GM23338 (cell line): ENCODE data around the gene OCEL1. TPM values are rescaled to one million over a fixed set of nuclear protein-coding genes. Genes with fewer than 3 reads are reported as not detected.

ENCODE experiments used
- ATAC-seq: fragments of 200-7000 bp; cut with Tn5 transposase; 3 replicates; pipeline ENCODE4 v1.9.1; 2020
- DNase-seq: peaks from one replicate; pipeline ENCODE4 v3.0.0-alpha.2; 2015; ENCODE audit warnings: low spot score
- H2AFZ ChIP-seq: fragments of 200-600 bp; sonication (generic); 2 replicates; pipeline ENCODE4 v1.8.0; 2016; ENCODE audit warnings: antibody characterized with exemption, mild to moderate bottlenecking, moderate library complexity
- H3F3A ChIP-seq: fragments of 200-600 bp; sonication (generic); replicated peaks from 2 replicates; pipeline ENCODE4 v1.8.0; 2017; ENCODE audit warnings: antibody characterized with exemption, mixed run types, low read depth
- H3K27ac ChIP-seq: fragments of 200-600 bp; sonication (generic); 2 replicates; pipeline ENCODE4 v1.6.1; 2016; ENCODE audit warnings: low read depth
- H3K27me3 ChIP-seq: fragments of 200-600 bp; sonication (generic); 2 replicates; pipeline ENCODE4 v1.8.0; 2016; ENCODE audit warnings: mild to moderate bottlenecking, mixed run types, moderate library complexity; ENCODE audit not compliant: insufficient read depth
- H3K36me3 ChIP-seq: fragments of 200-600 bp; sonication (generic); 2 replicates; pipeline ENCODE4 v1.8.0; 2016; ENCODE audit warnings: mild to moderate bottlenecking; ENCODE audit not compliant: insufficient read depth
- H3K4me1 ChIP-seq: fragments of 200-600 bp; sonication (generic); 2 replicates; pipeline ENCODE4 v1.8.0; 2016; ENCODE audit warnings: mild to moderate bottlenecking, moderate library complexity; ENCODE audit not compliant: insufficient read depth
- H3K4me2 ChIP-seq: fragments of 200-600 bp; sonication (generic); 2 replicates; pipeline ENCODE4 v1.7.1; 2017; ENCODE audit warnings: mixed run types
- H3K4me3 ChIP-seq: fragments of 200-600 bp; sonication (generic); 2 replicates; pipeline ENCODE4 v1.6.1; 2016; ENCODE audit warnings: mixed run types
- H3K79me2 ChIP-seq: fragments of 200-600 bp; sonication (generic); replicated peaks from 2 replicates; pipeline ENCODE4 v1.8.0; 2017; ENCODE audit warnings: mild to moderate bottlenecking; ENCODE audit not compliant: insufficient read depth
- H3K9me2 ChIP-seq: fragments of 200-600 bp; sonication (generic); 2 replicates; pipeline ENCODE4 v1.8.0; 2017; ENCODE audit not compliant: insufficient read depth
- H4K20me1 ChIP-seq: fragments of 200-600 bp; sonication (generic); replicated peaks from 2 replicates; pipeline ENCODE4 v1.8.0; 2017; ENCODE audit warnings: mild to moderate bottlenecking; ENCODE audit not compliant: insufficient read depth
- H3K27ac Mint-ChIP-seq: 2 replicates; pipeline ENCODE4 v1.8.0; 2020; ENCODE audit warnings: inconsistent platforms, mild to moderate bottlenecking, moderate library complexity, mixed read lengths
- H3K27me3 Mint-ChIP-seq: 3 replicates; pipeline ENCODE4 v1.8.0; 2022; ENCODE audit warnings: low read depth, mild to moderate bottlenecking, moderate library complexity, mixed read lengths, inconsistent platforms; ENCODE audit not compliant: insufficient read depth, poor library complexity
- H3K36me3 Mint-ChIP-seq: 3 replicates; pipeline ENCODE4 v1.8.0; 2021; ENCODE audit warnings: low read depth, mild to moderate bottlenecking, inconsistent platforms, moderate library complexity, mixed read lengths
- H3K4me1 Mint-ChIP-seq: 3 replicates; pipeline ENCODE4 v1.8.0; 2020; ENCODE audit warnings: mild to moderate bottlenecking, inconsistent platforms, mixed read lengths
- H3K4me3 Mint-ChIP-seq: 3 replicates; pipeline ENCODE4 v1.8.0; 2021; ENCODE audit warnings: moderate library complexity, mild to moderate bottlenecking, inconsistent platforms, mixed read lengths
- H3K9me3 Mint-ChIP-seq: 3 replicates; pipeline ENCODE4 v1.8.0; 2020; ENCODE audit warnings: moderate library complexity, mild to moderate bottlenecking, inconsistent platforms, mixed read lengths
- ETS1 ChIP-seq: IDR thresholded peaks from 2 replicates; pipeline ENCODE4 v1.6.1; 2016; ENCODE audit warnings: antibody characterized with exemption
- EZH2 ChIP-seq: fragments of 200-600 bp; sonication (generic); IDR thresholded peaks from one replicate; pipeline ENCODE4 v1.8.0; 2017; ENCODE audit warnings: antibody characterized with exemption, mild to moderate bottlenecking, low read depth; ENCODE audit not compliant: unreplicated experiment
- NANOG ChIP-seq: IDR thresholded peaks from 2 replicates; pipeline ENCODE4 v1.6.1; 2016; ENCODE audit warnings: antibody characterized with exemption, borderline replicate concordance
- STAT1 ChIP-seq: IDR thresholded peaks from one replicate; pipeline ENCODE4 v1.6.1; 2016; ENCODE audit warnings: antibody characterized with exemption; ENCODE audit not compliant: unreplicated experiment
- ZNF462 ChIP-seq: fragments of 250-450 bp; sonication (Bioruptor Pico); IDR thresholded peaks from 2 replicates; pipeline ENCODE4 v1.5.0; 2020; ENCODE audit warnings: mild to moderate bottlenecking, moderate library complexity
- polyA plus RNA-seq: library from polyadenylated mRNA; unstranded; fragments of >200 nt; fragmentation: Nextera tagmentation; extraction: Ambion mirVana; gene quantifications from 2 replicates; pipeline ENCODE4 v1.2.1, GENCODE V29; 2016
- total RNA-seq: library from RNA; depleted of rRNA; stranded (reverse); fragments of >200 nt; shearing (Covaris generic); gene quantifications from 2 replicates; pipeline ENCODE4 v1.2.3, GENCODE V29; 2014
- TF ChIP-seq, protein P1 (sequence below), 2 experiments: fragments of 200-600 bp in 1 of 2; sonication (generic) in 1 of 2; conservative IDR thresholded peaks; 2 replicates each; pipeline versions ENCODE4 v1.5.1 to v1.6.1; 2016 to 2017; ENCODE audit warnings: antibody characterized with exemption in 2 of 2, low read depth in 2 of 2, mild to moderate bottlenecking in 2 of 2, moderate library complexity in 1 of 2

Gene OCEL1
- total and polyA plus RNA-seq, 2 experiments from 2014 or later: 12.7 to 47.4 TPM

GRCh38 chr19:17220207-17220758 lies 5.7 kb upstream of the OCEL1 start (continued):
- TF ChIP-seq ZNF462 (CRISPR knock-in tag) (no peak), EZH2 (no peak), ETS1 (no peak), STAT1 (no peak)

DNA sequence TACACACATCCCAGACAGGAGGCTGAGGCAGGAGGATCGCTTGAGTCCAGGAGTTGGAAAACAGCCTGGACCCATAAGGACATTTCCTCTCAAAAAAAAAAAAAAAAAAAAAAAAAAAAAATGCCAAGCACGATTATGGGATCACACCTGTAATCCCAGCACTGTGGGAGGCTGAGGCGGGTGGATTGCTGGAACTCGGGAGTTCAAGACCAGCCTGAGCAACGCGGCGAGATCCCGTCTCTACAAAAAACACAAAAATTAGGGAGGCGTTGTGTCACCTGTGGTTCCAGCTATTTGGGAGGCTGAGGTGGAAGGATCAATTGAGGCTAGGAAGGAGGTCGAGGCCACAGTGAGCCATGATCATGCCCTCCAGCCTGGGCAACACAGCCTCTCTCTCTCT lies 973 bp upstream of the OCEL1 start:
- 0 out of 3 replicates have a peak overlapping the region, but pooled peaks have one; percentile 37 for H3K4me3 Mint-ChIP-seq
- no peak for ATAC-seq
- no peak for DNase-seq
- H3K9me3 Mint-ChIP-seq: no peaks in the 10 kb centered on the region
- H3K4me1 ChIP-seq: no peaks in the 10 kb centered on the region; the same call in 1 of the 2 replicates
- H3K36me3 Mint-ChIP-seq: peaks cover 6% of the 10 kb centered on the region; the same call in 2 of the 3 replicates
- H3K4me1 Mint-ChIP-seq: peaks cover 13% of the 10 kb centered on the region; the same call in 2 of the 3 replicates
- H3K4me3 ChIP-seq: no peak overlapping the region; the same call in 1 of the 2 replicates
- no peak overlapping the region for H3K4me2 ChIP-seq
- H3K79me2 ChIP-seq: no peaks in the 10 kb centered on the region
- H3K27ac Mint-ChIP-seq: no peak overlapping the region
- H3F3A ChIP-seq: peaks cover 13% of the 10 kb centered on the region
- H2AFZ ChIP-seq: no peak overlapping the region
- no peaks in the 10 kb centered on the region for H3K9me2 ChIP-seq
- no peak overlapping the region for H3K27ac ChIP-seq
- no peaks in the 10 kb centered on the region for H3K36me3 ChIP-seq
- no peaks in the 10 kb centered on the region; the same call in none of the 2 replicates for H4K20me1 ChIP-seq
- no peaks in the 10 kb centered on the region for H3K27me3 ChIP-seq
- peaks cover 9% of the 10 kb centered on the region for H3K27me3 Mint-ChIP-seq
- TF ChIP-seq, protein P1, sequence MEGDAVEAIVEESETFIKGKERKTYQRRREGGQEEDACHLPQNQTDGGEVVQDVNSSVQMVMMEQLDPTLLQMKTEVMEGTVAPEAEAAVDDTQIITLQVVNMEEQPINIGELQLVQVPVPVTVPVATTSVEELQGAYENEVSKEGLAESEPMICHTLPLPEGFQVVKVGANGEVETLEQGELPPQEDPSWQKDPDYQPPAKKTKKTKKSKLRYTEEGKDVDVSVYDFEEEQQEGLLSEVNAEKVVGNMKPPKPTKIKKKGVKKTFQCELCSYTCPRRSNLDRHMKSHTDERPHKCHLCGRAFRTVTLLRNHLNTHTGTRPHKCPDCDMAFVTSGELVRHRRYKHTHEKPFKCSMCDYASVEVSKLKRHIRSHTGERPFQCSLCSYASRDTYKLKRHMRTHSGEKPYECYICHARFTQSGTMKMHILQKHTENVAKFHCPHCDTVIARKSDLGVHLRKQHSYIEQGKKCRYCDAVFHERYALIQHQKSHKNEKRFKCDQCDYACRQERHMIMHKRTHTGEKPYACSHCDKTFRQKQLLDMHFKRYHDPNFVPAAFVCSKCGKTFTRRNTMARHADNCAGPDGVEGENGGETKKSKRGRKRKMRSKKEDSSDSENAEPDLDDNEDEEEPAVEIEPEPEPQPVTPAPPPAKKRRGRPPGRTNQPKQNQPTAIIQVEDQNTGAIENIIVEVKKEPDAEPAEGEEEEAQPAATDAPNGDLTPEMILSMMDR (conservative IDR thresholded peaks at IDR 0.05; ENCODE audit: low read depth in 2 of 2): no peak
- TF ChIP-seq EZH2 (no peak), NANOG (no peak), ZNF462 (CRISPR knock-in tag) (no peak)
